SH-SY5Y (cell line): Measurements from ENCODE around the gene ZMYND12.

Source experiments
- GATA2 ChIP-seq: IDR thresholded peaks from 2 replicates; pipeline ENCODE4 v1.6.1; 2011; ENCODE audit warnings: mild to moderate bottlenecking, low read depth, low read length
- GATA3 ChIP-seq: IDR thresholded peaks from 2 replicates; pipeline ENCODE4 v1.6.1; 2011; ENCODE audit warnings: low read depth, mild to moderate bottlenecking, low read length, moderate library complexity

The ZMYND12 gene

GRCh38 chr1:42456010-42456753 is at the start of gene ZMYND12, which contains the start of gene PPCS:
Gene ZMYND12 (minus strand): TSS chr1:42456022. CDS start chr1:42455997, 25 bp downstream.
Gene PPCS (plus strand): TSS chr1:42456543. CDS start chr1:42456566, 23 bp downstream.
- TF ChIP-seq GATA2: no peak
- TF ChIP-seq GATA3: no peak

- TF ChIP-seq GATA2: no peak
Observed at GRCh38 chr1:42504535-42505128, 48.8 kb upstream of the ZMYND12 start.

- TF ChIP-seq GATA2 (no peak), GATA3 (no peak)
Observed at GRCh38 chr1:42490237-42490636, 34.4 kb upstream of the ZMYND12 start.

GRCh38 chr1:42484382-42484781 is 28.6 kb upstream of the ZMYND12 start:
- TF ChIP-seq GATA2 (no peak), GATA3 (no peak)

GRCh38 chr1:42482635-42483153 is 26.9 kb upstream of the ZMYND12 start:
- no peak for TF ChIP-seq GATA2
- TF ChIP-seq GATA3: no peak

- TF ChIP-seq GATA3 (no peak), GATA2 (no peak)
Observed at GRCh38 chr1:42480921-42481320, 25.1 kb upstream of the ZMYND12 start.

GRCh38 chr1:42479621-42480020 is 23.8 kb upstream of the ZMYND12 start:
- no peak for TF ChIP-seq GATA3
- TF ChIP-seq GATA2: no peak

GRCh38 chr1:42477775-42478174 is 22.0 kb upstream of the ZMYND12 start:
- no peak for TF ChIP-seq GATA2
- TF ChIP-seq GATA3: no peak

- TF ChIP-seq GATA3 (no peak), GATA2 (no peak)
Observed at GRCh38 chr1:42476605-42477004, 20.8 kb upstream of the ZMYND12 start.

- TF ChIP-seq GATA2: no peak
- TF ChIP-seq GATA3: no peak
Observed at GRCh38 chr1:42469727-42470126, 13.9 kb upstream of the ZMYND12 start.

GRCh38 chr1:42466030-42466429 is 10.2 kb upstream of the ZMYND12 start:
- no peak for TF ChIP-seq GATA2
- no peak for TF ChIP-seq GATA3

- TF ChIP-seq GATA2: no peak
Observed at GRCh38 chr1:42463921-42464320, 8.1 kb upstream of the ZMYND12 start.

- TF ChIP-seq GATA2: no peak
- TF ChIP-seq GATA3: no peak
Observed at GRCh38 chr1:42462828-42463763, 7.3 kb upstream of the ZMYND12 start, which contains the start of gene CCDC30. Gene CCDC30 (plus strand): TSS chr1:42463286. CDS start chr1:42480552, 17,266 bp downstream.

- TF ChIP-seq GATA2: no peak
- no peak for TF ChIP-seq GATA3
Observed at GRCh38 chr1:42461196-42461595, 5.4 kb upstream of the ZMYND12 start.

GRCh38 chr1:42456754-42457089 is 900 bp upstream of the ZMYND12 start:
- TF ChIP-seq GATA3: no peak
- no peak for TF ChIP-seq GATA2
